ENCODE results near the gene LIX1L.
"Not testable (repeated sequence)": the region's sequence is repeated elsewhere in the genome, so short reads cannot be mapped to it uniquely, and the experiment has no call there.

Gene LIX1L

GRCh38 chr1:145927063-145927886, 30.5 kb downstream of the LIX1L start, which contains the start of gene RBM8A:
Gene RBM8A, minus strand, starts transcription at chr1:145927484. Its CDS starts 58 bp downstream, at chr1:145927426.
- Histone ChIP-seq H3K4me3 (ENCODE audit: low read length) (peak within 1 kb of the TSS; percentile 94), H4K20me1 (ENCODE audit: insufficient read depth, low read length) (no peaks in the 10 kb centered on the region), H3K9me3 (replicated peaks; ENCODE audit: insufficient read depth, low read length) (no peaks in the 10 kb centered on the region), H3K27ac (ENCODE audit: low read length) (peak within 1 kb of the TSS; percentile 89), H2AFZ (ENCODE audit: low read length) (peak within 1 kb of the TSS; percentile 78), H3K27me3 (replicated peaks; ENCODE audit: insufficient read depth, low read length) (no peaks in the 10 kb centered on the region), H3K79me2 (ENCODE audit: low read length) (peaks cover 22% of the 10 kb centered on the region), H3K4me2 (ENCODE audit: low read depth, low read length) (peak within 1 kb of the TSS; percentile 81), H3K36me3 (replicated peaks; ENCODE audit: insufficient read depth, low read length) (peaks cover 9% of the 10 kb centered on the region; the same call in 1 of the 2 replicates), H3K9me2 (replicated peaks; ENCODE audit: insufficient read depth, low read length) (no peaks in the 10 kb centered on the region), H3F3A (ENCODE audit: insufficient read depth, low read length) (peaks cover 33% of the 10 kb centered on the region), H3K9ac (ENCODE audit: low read length) (peak within 1 kb of the TSS; percentile 99), H3K4me1 (ENCODE audit: low read length) (peaks cover 8% of the 10 kb centered on the region)
- DNase-seq = peak; percentile 100
- no peak for TF ChIP-seq EZH2 (optimal IDR thresholded peaks at IDR 0.05; ENCODE audit: low read depth, low read length)
- TF ChIP-seq, protein P1, sequence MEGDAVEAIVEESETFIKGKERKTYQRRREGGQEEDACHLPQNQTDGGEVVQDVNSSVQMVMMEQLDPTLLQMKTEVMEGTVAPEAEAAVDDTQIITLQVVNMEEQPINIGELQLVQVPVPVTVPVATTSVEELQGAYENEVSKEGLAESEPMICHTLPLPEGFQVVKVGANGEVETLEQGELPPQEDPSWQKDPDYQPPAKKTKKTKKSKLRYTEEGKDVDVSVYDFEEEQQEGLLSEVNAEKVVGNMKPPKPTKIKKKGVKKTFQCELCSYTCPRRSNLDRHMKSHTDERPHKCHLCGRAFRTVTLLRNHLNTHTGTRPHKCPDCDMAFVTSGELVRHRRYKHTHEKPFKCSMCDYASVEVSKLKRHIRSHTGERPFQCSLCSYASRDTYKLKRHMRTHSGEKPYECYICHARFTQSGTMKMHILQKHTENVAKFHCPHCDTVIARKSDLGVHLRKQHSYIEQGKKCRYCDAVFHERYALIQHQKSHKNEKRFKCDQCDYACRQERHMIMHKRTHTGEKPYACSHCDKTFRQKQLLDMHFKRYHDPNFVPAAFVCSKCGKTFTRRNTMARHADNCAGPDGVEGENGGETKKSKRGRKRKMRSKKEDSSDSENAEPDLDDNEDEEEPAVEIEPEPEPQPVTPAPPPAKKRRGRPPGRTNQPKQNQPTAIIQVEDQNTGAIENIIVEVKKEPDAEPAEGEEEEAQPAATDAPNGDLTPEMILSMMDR (IDR thresholded peaks at IDR 0.05; ENCODE audit: low read length) = peak; percentile 77
- no peak for TF ChIP-seq EZH2phosphoT487 (IDR thresholded peaks at IDR 0.05; ENCODE audit: low read length)

GRCh38 chr1:145926686-145927062, 31.1 kb downstream of the LIX1L start:
- H3K4me2 ChIP-seq (ENCODE audit: low read depth, low read length) = peak overlapping the region; percentile 81
- TF ChIP-seq EZH2 (optimal IDR thresholded peaks at IDR 0.05; ENCODE audit: low read depth, low read length) (no peak), EZH2phosphoT487 (IDR thresholded peaks at IDR 0.05; ENCODE audit: low read length) (no peak)
- TF ChIP-seq, protein P1 (IDR thresholded peaks at IDR 0.05; ENCODE audit: low read length) = no peak
- no peaks in the 10 kb centered on the region for H4K20me1 ChIP-seq (ENCODE audit: insufficient read depth, low read length)
- no peaks in the 10 kb centered on the region for H3K9me2 ChIP-seq (replicated peaks; ENCODE audit: insufficient read depth, low read length)
- no peak for DNase-seq
- no peaks in the 10 kb centered on the region for H3K9me3 ChIP-seq (replicated peaks; ENCODE audit: insufficient read depth, low read length)
- peaks cover 35% of the 10 kb centered on the region for H3F3A ChIP-seq (ENCODE audit: insufficient read depth, low read length)
- H2AFZ ChIP-seq (ENCODE audit: low read length) = peak overlapping the region; percentile 43
- H3K36me3 ChIP-seq (replicated peaks; ENCODE audit: insufficient read depth, low read length) = peaks cover 9% of the 10 kb centered on the region; the same call in 1 of the 2 replicates
- H3K27me3 ChIP-seq (replicated peaks; ENCODE audit: insufficient read depth, low read length) = no peaks in the 10 kb centered on the region
- peak overlapping the region; percentile 94 for H3K4me3 ChIP-seq (ENCODE audit: low read length)
- H3K27ac ChIP-seq (ENCODE audit: low read length) = peak overlapping the region; percentile 89; the same call in 1 of the 2 replicates
- peaks cover 6% of the 10 kb centered on the region for H3K4me1 ChIP-seq (ENCODE audit: low read length)
- H3K9ac ChIP-seq (ENCODE audit: low read length) = peak overlapping the region; percentile 99
- peaks cover 22% of the 10 kb centered on the region for H3K79me2 ChIP-seq (ENCODE audit: low read length)

GRCh38 chr1:145922266-145922665, 35.6 kb downstream of the LIX1L start:
- Histone ChIP-seq H3K27me3 (replicated peaks; ENCODE audit: insufficient read depth, low read length) (no peaks in the 10 kb centered on the region), H3K36me3 (replicated peaks; ENCODE audit: insufficient read depth, low read length) (peaks cover 9% of the 10 kb centered on the region; the same call in 1 of the 2 replicates), H3K9ac (ENCODE audit: low read length) (no peak overlapping the region), H3K4me1 (ENCODE audit: low read length) (peaks cover 13% of the 10 kb centered on the region), H4K20me1 (ENCODE audit: insufficient read depth, low read length) (no peaks in the 10 kb centered on the region), H3K9me3 (replicated peaks; ENCODE audit: insufficient read depth, low read length) (no peaks in the 10 kb centered on the region), H3K4me2 (ENCODE audit: low read depth, low read length) (no peak overlapping the region), H3K4me3 (ENCODE audit: low read length) (no peak overlapping the region), H3K79me2 (ENCODE audit: low read length) (peaks cover 36% of the 10 kb centered on the region), H3F3A (ENCODE audit: insufficient read depth, low read length) (peaks cover 35% of the 10 kb centered on the region), H3K27ac (ENCODE audit: low read length) (no peak overlapping the region), H2AFZ (ENCODE audit: low read length) (no peak overlapping the region), H3K9me2 (replicated peaks; ENCODE audit: insufficient read depth, low read length) (no peaks in the 10 kb centered on the region)
- TF ChIP-seq EZH2 (optimal IDR thresholded peaks at IDR 0.05; ENCODE audit: low read depth, low read length) (no peak), EZH2phosphoT487 (IDR thresholded peaks at IDR 0.05; ENCODE audit: low read length) (no peak)
- TF ChIP-seq, protein P1 (IDR thresholded peaks at IDR 0.05; ENCODE audit: low read length) = no peak
- DNase-seq = no peak

DNA sequence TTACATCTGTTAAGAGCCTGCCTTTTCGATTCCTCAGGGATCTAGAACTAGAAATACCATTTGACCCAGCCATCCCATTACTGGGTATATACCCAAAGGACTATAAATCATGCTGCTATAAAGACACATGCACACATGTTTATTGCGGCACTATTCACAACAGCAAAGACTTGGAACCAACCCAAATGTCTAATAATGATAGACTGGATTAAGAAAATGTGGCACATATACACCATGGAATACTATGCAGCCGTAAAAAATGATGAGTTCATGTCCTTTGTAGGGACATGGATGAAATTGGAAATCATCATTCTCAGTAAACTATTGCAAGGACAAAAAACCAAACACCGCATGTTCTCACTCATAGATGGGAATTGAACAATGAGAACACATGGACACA, 37.5 kb downstream of the LIX1L start:
- not testable (repeated sequence) for H3K27me3 ChIP-seq (replicated peaks; ENCODE audit: insufficient read depth, low read length); H3K4me1 ChIP-seq (ENCODE audit: low read length); DNase-seq; H3K36me3 ChIP-seq (replicated peaks; ENCODE audit: insufficient read depth, low read length); H3K27ac ChIP-seq (ENCODE audit: low read length); H4K20me1 ChIP-seq (ENCODE audit: insufficient read depth, low read length); H3K9me3 ChIP-seq (replicated peaks; ENCODE audit: insufficient read depth, low read length); H2AFZ ChIP-seq (ENCODE audit: low read length); H3K9me2 ChIP-seq (replicated peaks; ENCODE audit: insufficient read depth, low read length)
- H3K9ac ChIP-seq (ENCODE audit: low read length) = peak overlapping the region; percentile 92; the same call in 1 of the 2 replicates
- peaks cover 20% of the 10 kb centered on the region for H3K79me2 ChIP-seq (ENCODE audit: low read length)
- H3K4me3 ChIP-seq (ENCODE audit: low read length) = peak overlapping the region; percentile 84
- H3F3A ChIP-seq (ENCODE audit: insufficient read depth, low read length) = peaks cover 29% of the 10 kb centered on the region
- peak overlapping the region; percentile 99 for H3K4me2 ChIP-seq (ENCODE audit: low read depth, low read length)

All from MM.1S (cell line).